Measurements from ENCODE around the gene LDHD. TPM values are rescaled to one million over a fixed set of nuclear protein-coding genes. Genes with fewer than 3 reads are reported as not detected.

The LDHD gene
- total and polyA plus RNA-seq, 2 of the 13 experiments (the other 11 are each of a cell fraction or from before 2014, with no cell fraction given): 9.1 to 9.8 TPM

GRCh38 chr16:75068085-75069031, 48.2 kb downstream of the LDHD start:
- FAIRE-seq: no peak
- BruUV-seq (replicated peaks): no TSS peak
- Histone ChIP-seq H3K4me2 (ENCODE audit: low read depth, low read length) (no peak overlapping the region), H2AFZ (ENCODE audit: low read length) (no peak overlapping the region), H3K79me2 (ENCODE audit: insufficient read depth, low read length) (peaks cover 92% of the 10 kb centered on the region), H3K27me3 (ENCODE audit: control insufficient read depth in 1 of 2, insufficient read depth in 2 of 2, low read length in 2 of 2) (no peaks in the 10 kb centered on the region), H4K20me1 (ENCODE audit: insufficient read depth, low read length) (peaks cover 42% of the 10 kb centered on the region), H3K9ac (ENCODE audit: insufficient read depth, low read depth, low read length) (no peak overlapping the region), H3K27ac (ENCODE audit: extremely low read length, insufficient read depth, low read length) (no peak overlapping the region), H3K4me3 (replicated peaks in 1 of 3; ENCODE audit: insufficient read depth in 1 of 3, low read depth in 2 of 3, low read length in 3 of 3) (no peak overlapping the region), H3K4me1 (ENCODE audit: insufficient read depth, low read length) (peaks cover 92% of the 10 kb centered on the region), H3K9me3 (ENCODE audit: low read length) (no peaks in the 10 kb centered on the region), H3K36me3 (replicated peaks in 1 of 2; ENCODE audit: control insufficient read depth in 1 of 2, insufficient read depth in 2 of 2, low read length in 2 of 2) (no peaks in the 10 kb centered on the region)
- ChIA-PET POLR2A (no interaction called here), CTCF (ENCODE audit: low intra/inter-chr PET ratio, low total read pairs) (no interaction called here)
- intact Hi-C loops (cut with micrococcal nuclease; ENCODE audit: unreplicated experiment) (no loop called here), in situ Hi-C loops (cut with HindIII; ENCODE audit: extremely low pct_ligation_motif_present, low pct_unique_long_range_greater_than_20kb) (no loop called here)
- 85% methylated on average over 10 of the region's 10 CpGs for WGBS (ENCODE audit: low lambda C conversion rate)
- TF ChIP-seq ZNF292 (CRISPR knock-in tag; IDR thresholded peaks at IDR 0.05; ENCODE audit: borderline replicate concordance, low read depth) (0 out of 2 replicates have a peak, but pooled peaks have one; percentile 22), ZNF230 (CRISPR knock-in tag; IDR thresholded peaks at IDR 0.05) (no peak), ZNF619 (CRISPR knock-in tag; IDR thresholded peaks at IDR 0.05) (0 out of 2 replicates have a peak, but pooled peaks have one; percentile 54), ZNF629 (CRISPR knock-in tag; conservative IDR thresholded peaks at IDR 0.05) (0 out of 2 replicates have a peak, but pooled peaks have one; percentile 22), CEBPB (IDR thresholded peaks at IDR 0.05; ENCODE audit: borderline replicate concordance, low read depth, low read length) (peak; percentile 43; the same call in 1 of the 2 replicates), RBM22 (optimal IDR thresholded peaks at IDR 0.05; ENCODE audit: low read length) (peak; percentile 21), WIZ (CRISPR knock-in tag; IDR thresholded peaks at IDR 0.05) (no peak), ZNF570 (CRISPR knock-in tag; IDR thresholded peaks at IDR 0.05; ENCODE audit: borderline replicate concordance) (no peak), ZFP1 (CRISPR knock-in tag; IDR thresholded peaks at IDR 0.05) (no peak), ZNF362 (CRISPR knock-in tag; IDR thresholded peaks at IDR 0.05; ENCODE audit: borderline replicate concordance) (peak; percentile 43; the same call in 1 of the 2 replicates), ZFYVE20 (CRISPR knock-in tag; IDR thresholded peaks at IDR 0.05; ENCODE audit: borderline replicate concordance, low read depth) (0 out of 2 replicates have a peak, but pooled peaks have one; percentile 25), ZNF652 (CRISPR knock-in tag; IDR thresholded peaks at IDR 0.05; ENCODE audit: borderline replicate concordance, low read depth) (peak; percentile 66), CEBPG (CRISPR knock-in tag; IDR thresholded peaks at IDR 0.05) (peak; percentile 47)
- ATAC-seq: no peak
- no peak for DNase-seq (ENCODE audit: low spot score)
